Hematopoietic multipotent progenitor cell (in vitro differentiated cells): ENCODE data around the gene DUXB. TPM values are rescaled to one million over a fixed set of nuclear protein-coding genes. Genes with fewer than 3 reads are reported as not detected.

ENCODE experiments used
- DNase-seq, 3 donors: peaks; one replicate each; pipeline ENCODE4 v3.0.0-alpha.2; 2011 to 2015; ENCODE audit warnings: low read depth in 2 of 3, low spot score in 2 of 3
- total RNA-seq: library from RNA; depleted of rRNA; stranded (reverse); fragments of >200 nt; gene quantifications from one replicate; pipeline ENCODE4 v1.2.3, GENCODE V29; 2012

Gene DUXB
- total RNA-seq: not detected

GRCh38 chr16:75701361-75701760, at the start of gene DUXB:
DUXB (minus strand) TSS chr16:75701461; CDS start chr16:75701418, 43 bp downstream.
- no peak for DNase-seq

DNA sequence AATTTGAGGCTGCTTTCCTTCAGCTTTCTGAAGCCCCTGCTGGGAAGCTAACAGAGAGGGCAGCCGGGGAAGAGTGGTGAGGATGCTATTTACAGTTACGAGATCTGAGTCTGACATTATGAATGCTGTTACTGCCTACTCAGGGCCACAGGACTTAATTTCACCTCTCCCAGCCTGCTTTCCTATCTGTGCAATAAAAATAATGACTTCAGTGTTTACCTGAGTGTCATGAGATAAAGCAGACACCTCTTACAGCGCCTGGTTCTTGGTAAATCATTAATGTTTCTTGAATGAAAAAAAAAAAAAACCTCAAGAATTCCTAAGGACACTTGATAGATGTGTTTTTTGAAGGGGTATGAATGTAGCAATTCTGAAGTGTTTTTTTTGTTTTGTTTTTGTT, 49.3 kb upstream of the DUXB start:
- no peak for DNase-seq

DNA sequence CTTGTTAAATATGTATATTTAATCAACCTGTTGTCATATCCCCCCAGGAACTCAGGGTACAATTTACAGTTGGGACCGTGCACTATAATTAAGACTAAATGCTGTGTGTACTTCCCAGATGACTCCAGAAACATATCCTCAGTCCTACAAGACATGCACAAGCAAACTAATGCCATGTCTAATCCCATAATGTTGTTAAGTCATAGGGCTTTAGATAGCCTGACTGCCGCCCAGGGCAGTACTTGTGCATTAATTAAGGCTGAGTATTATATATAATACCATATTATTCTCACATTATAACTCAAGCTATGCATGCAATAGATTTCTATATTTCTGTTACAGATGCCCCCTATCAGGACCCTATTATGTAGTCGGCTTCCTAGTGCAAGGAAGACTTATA, 45.1 kb upstream of the DUXB start:
- DNase-seq: no peak

DNA sequence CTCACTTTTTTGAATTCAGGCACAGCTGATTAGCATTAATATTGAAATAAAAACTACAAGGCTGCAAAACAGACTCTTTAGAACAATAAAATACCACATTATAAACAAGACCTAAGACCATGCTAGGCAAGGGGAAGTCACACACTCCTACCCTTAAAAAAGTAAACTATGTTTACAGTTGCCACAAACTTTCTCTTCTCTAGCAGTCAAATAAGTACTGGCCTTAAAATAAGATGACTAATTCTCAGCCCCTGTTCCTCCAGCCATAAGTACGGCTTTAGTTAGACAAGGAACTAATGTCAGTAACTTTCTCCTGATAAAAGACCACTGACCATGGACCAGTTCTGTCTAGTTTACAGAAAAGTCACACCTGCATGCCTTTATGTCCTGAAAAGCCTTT, 44.6 kb upstream of the DUXB start:
- DNase-seq: no peak

DNA sequence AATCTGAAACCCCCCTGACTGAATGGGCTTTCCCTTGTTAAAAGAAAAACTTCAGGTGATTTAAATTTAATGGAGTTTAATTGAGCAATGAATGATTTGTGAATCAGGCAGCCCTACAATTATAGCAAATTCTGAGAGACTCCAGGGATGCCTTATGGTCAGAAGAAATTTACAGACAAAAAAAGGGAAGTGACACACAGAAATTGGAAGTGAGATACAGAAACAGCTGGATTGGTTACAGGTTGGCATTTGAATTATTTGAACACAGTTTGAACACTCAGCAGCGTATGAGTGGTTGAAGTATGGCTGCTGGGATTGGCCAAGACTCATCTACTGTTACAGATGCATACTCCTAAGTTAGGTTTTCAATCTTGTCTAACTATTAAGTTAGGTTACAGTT, 44.0 kb upstream of the DUXB start:
- no peak for DNase-seq

DNA sequence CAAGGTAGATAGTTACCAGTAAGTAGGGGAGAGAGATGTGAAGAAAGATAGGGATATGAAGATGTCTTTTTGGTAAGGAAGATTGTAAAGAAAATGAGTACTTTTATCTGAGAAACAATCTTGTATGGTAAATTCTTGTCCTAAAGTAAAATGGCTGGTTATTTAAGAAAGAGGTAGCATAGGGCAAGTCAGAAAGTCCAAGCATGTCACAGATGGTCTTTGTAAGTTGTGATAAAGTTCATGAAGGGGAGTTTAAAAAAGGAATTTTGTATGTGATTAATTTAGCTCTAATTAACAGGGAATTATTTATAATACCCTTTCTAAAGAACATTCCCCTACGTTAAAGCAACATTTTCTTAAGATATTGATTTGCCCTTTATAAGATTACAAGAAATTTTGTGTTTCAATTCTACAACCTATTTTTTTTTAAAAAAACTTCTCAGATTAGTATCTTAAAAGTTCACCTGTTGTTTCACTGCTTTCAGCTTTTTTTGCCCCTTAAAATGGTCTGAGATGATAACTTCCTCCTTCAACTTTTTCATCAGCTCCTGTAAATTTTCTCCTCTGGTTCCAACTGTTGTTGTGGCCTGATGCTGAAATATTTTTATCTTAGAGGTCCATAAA, 41.3 kb upstream of the DUXB start:
- DNase-seq: no peak

DNA sequence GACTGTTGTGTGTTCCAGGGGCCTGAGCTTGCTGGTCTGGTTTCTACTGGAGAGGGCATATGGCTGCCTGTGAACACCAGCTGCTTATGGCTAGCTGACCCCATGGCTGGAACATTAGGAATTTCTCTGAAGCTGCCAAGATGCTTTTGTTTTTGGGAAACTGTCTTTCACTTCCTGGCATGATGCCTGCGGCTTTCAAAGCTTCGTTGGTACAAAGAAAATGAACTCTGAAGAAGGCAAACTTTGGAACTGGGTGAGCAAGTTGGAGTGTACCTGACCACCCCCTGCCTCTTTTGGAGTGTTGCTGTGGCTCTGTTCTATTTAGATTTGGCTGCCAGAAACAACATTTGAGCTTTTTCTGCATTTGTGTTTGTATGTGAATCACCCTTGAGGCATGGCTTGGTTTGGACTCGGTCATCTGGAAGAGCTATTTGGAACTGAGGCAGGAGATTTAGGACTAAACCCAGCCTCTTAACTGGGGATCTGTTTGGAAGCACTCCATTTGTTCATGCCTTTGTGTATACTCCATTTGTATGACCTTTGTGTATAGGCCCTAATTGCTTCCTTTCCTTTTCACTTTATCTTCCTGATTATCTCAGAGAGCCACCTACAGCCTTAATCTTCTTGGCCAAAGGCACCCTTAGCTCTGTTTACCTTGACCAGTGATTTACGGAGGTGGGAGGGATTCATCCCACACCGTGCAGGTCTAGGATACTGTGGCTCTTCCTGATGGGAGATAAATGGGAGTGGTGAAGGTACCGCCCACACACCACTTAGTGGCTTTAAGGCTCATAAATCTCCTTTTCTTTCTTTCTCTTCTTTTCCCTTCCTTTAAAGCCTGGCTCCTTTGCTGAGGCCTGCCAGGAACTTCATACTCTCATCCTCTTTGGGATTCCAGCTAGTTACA, 32.3 kb upstream of the DUXB start:
- DNase-seq: no peak

DNA sequence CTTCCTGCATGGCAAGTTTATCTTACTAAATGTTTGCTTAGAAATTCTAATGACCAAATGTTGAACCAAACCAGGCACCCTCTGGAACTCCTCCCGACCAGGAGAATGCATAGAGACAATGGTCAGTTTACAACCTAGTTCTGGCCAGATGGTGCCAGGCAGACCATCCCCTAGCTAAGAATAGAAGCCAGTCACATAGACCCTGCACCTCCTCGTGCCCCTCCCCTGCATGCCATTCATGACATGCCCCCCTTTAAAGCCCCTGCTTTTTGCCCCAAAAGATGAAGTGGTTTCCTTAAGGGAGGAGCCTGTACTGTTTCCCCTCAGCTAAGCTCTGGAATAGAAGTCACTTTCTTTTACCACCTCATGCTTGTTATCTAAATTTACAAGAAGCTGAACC, 31.6 kb upstream of the DUXB start:
- no peak for DNase-seq

DNA sequence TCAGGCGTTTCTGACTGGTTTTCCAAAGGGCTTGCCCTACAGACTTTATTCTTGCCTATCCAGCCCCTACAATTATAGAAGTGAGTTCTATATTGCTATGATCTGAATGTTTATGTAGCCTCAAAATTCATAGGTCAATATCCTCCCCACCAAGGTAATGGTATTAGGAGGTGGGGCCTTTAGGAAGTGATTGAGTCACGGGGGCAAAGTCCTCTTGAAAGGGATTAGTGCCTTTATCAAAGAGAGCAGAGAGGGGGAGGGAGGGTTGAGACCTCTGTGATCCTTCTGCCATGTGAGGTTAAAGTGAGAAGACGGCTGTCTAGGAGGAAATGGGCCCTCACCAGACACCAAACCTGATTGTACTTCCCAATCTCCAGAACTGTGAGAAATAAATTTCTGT, 26.0 kb upstream of the DUXB start:
- DNase-seq: no peak

- no peak for DNase-seq
Observed at GRCh38 chr16:75726390-75726789, 25.1 kb upstream of the DUXB start, which contains the start of gene CPHXL. CPHXL (minus strand) TSS chr16:75726490; CDS start chr16:75726442, 48 bp downstream.

DNA sequence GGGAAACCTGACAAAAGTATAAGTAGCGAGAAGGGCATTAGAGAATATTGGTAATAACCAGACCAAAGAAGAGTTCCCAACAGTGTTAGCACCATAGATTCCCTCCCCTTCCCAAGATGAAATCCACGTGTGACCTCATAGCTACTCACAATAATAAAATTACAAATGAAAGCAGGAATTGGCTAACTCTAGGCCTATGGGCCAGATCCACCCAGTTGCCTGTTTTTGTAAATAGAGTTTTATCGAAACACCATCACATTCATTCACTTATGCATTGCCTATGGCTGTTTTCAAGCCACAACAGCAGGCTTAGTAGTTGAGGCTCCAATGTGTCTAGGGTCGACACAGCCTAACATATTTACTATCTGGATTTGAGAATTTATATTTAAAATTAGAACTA, 17.2 kb upstream of the DUXB start:
- DNase-seq: no peak

DNA sequence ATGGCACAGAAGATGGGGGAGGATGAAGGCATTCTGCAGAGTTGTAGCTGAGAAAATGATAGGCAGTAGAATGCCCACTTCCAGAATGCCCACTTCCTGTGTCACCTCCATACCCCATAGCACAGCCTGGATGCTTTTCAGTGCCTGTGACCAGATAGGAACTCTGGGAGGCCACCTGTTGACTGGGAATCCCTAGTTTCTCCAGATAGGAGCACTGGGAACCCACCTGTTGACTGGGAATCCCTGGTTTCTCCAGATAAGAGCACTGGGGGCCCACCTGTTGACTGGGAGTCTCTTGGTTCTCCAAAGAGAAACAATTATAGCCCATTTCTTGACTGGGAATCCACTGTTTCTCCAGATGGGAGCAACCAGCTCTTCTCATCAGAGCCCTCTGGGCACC, 13.4 kb upstream of the DUXB start:
- DNase-seq: no peak

GRCh38 chr16:75710344-75710743, 9.1 kb upstream of the DUXB start:
- DNase-seq: peak in 1 of 3 donors; percentile 10

GRCh38 chr16:75703306-75703705, 2.0 kb upstream of the DUXB start:
- no peak for DNase-seq

DNA sequence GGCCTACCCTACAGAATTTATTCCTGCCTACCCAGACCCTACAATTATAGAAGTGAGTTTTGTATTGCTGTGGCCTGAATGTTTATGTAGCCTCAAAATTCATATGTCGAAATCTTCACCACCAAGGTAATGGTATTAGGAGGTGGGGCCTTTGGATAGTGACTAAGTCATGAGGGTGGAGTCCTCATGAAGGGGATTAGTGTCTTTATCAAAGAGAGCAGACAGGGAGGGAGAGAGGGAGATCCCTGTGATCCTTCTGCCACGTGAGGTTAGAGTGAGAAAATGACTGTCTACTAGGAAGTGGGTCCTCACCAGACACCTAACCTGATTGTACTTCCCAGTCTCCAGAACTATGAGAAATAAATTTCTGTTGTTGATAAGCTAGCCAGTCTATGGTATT, 981 bp upstream of the DUXB start:
- no peak for DNase-seq

DNA sequence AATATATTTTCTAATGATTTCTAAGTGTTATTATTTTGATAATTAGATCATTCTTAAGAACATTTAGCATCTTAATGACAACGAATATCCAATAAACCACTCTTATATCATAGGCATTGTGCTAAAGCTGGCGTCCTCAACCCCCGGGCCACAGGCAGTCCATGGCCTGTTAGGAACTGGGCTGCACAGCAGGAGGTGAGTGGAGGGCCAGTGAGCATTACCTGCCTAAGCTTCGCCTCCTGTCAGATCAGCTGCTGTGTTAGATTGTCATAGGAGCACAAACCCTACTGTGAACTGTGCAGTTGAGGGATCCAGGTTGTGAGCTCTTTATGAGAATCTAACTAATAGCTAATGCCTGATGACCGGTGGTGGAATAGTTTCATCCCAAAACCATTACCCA, 3.7 kb downstream of the DUXB start:
- DNase-seq: no peak

- DNase-seq: no peak
Observed at GRCh38 chr16:75695708-75696107, 5.6 kb downstream of the DUXB start.

DNA sequence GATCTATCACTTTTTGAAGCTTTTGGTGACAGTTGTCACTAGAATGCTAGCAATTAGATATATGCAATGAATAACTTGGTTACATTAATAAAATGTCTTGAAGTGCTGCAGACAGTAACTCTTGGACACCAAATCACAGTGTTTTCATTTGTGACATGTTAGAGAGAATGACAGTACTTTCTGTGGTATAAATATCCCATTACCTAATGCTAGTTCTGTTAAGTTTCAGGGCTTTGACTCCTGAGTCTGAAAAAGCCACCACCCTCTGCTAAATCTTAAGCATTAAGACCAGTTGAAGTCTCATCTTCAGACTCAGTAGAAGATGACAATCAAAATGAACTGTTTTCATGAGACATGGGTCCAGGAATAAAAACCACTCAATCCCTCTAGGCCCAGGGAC, 13.9 kb downstream of the DUXB start:
- DNase-seq: no peak

GRCh38 chr16:75682308-75682707, 19.0 kb downstream of the DUXB start:
- no peak for DNase-seq

DNA sequence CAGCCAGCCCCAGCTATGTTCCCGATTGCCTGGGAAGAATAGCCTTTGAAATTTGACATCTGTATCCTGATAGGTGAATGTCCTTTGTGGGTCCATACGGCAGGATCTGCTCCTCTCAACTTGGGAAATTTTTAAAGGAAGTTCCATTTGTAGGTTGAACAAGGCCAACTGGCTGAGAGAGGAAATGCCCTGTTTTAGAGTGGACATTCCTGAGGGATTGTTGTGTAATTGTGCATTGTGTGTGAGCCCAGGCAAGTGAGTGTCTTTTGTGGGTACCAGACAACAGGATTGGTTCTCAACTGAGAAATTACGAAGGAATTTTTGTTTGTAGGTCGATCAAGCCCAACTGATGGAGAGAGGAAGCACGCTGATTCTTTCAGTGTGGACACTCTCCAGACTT, 21.9 kb downstream of the DUXB start:
- DNase-seq: no peak

DNA sequence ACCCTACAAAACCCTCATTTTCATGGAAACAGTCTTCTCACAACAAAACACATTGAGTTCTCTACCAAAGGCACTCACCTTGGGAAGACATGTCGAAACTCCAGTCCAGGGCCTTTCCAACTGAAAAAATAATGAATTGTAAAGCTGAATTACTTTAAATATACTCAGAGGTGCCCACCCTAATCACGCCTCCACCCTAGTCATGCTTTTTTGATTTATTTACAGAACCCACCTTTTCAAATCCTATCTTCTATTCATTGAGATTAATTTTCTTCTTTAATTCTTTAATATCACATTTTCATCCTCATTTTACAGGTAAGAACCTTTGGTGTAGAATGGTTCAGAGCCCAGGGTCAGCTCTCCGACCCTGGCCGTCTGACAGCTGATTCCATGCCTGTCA, 24.4 kb downstream of the DUXB start, which contains the start of gene CPHXL2:
TSS of gene CPHXL2 (minus strand) at position 101 of the 400 bp plus-strand sequence. CDS start at position 91, 10 bp downstream.
- DNase-seq: no peak

DNA sequence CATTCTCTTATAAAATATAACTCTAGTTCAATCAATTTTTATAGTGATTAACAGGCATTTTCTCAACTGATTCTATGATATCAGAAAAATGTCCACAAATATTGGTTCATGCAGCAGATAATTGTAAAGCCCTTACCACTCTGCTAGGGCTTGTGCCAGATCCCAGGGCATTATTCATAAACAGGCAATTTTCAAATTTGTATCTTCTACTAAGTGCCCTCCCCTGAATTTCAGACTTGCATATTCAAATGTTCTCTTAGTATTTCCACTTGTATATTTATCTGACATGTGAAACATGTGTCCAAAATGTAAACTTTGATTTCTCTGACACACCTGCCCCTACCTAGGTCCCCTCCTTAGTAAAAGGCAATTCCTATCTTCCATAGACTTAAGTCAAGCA, 33.8 kb downstream of the DUXB start:
- no peak for DNase-seq
